Endothelial cell of umbilical vein (primary cell): Measurements from ENCODE around the gene ZNF341. TPM values are rescaled to one million over a fixed set of nuclear protein-coding genes. Genes with fewer than 3 reads are reported as not detected.

Experiments
- BruUV-seq: library from RNA; stranded (reverse); fragments of 400-500 nt; replicated peaks from 2 replicates; lab custom pipeline; 2021; lab: Mats Ljungman, UMichigan
- CTCF ChIA-PET: fragments of 300-600, 350-600 bp; sonication (Branson Sonifier 250); formaldehyde crosslinking; loops from one replicate; lab custom pipeline; 2021; ENCODE audit warnings: antibody characterized with exemption, inconsistent platforms; lab: Charles Lee
- POLR2A ChIA-PET: fragments of 300-600, 350-600 bp; sonication (Branson Sonifier 250); formaldehyde crosslinking; loops from one replicate; lab custom pipeline; 2021; ENCODE audit warnings: antibody characterized with exemption, inconsistent platforms; lab: Charles Lee
- DNase-seq: peaks from one replicate; pipeline ENCODE4 v3.0.0-alpha.2; 2011; ENCODE audit warnings: low read depth, low spot score
- FAIRE-seq: peaks from 2 replicates; lab custom pipeline; 2011; peaks lifted over from hg19 to GRCh38; lab: Jason Lieb, UNC
- H2AFZ ChIP-seq: 2 replicates; pipeline ENCODE4 v1.6.0; 2012; ENCODE audit warnings: low read depth, low read length, control low read depth, inconsistent platforms
- H3K27ac ChIP-seq: 2 replicates; pipeline ENCODE4 v1.5.1; 2011; ENCODE audit warnings: low read depth, mild to moderate bottlenecking, control low read depth, low read length, moderate library complexity; ENCODE audit not compliant: insufficient read depth
- H3K27me3 ChIP-seq, 2 experiments: 2 replicates each; pipeline versions ENCODE4 v1.6.0 to v1.6.1; 2011; ENCODE audit warnings: low read length in 2 of 2, mixed read lengths in 1 of 2; ENCODE audit not compliant: control insufficient read depth in 2 of 2, insufficient read depth in 2 of 2
- H3K36me3 ChIP-seq, 2 experiments: 2 replicates in 1 of 2; 3 replicates in 1 of 2; pipeline ENCODE4 v1.5.1; 2011; ENCODE audit warnings: low read length in 2 of 2, mild to moderate bottlenecking in 1 of 2, moderate library complexity in 1 of 2; ENCODE audit not compliant: control insufficient read depth in 2 of 2, insufficient read depth in 2 of 2; ENCODE audit errors: extremely low read depth in 1 of 2
- H3K4me1 ChIP-seq: 3 replicates; pipeline ENCODE4 v1.5.1; 2011; ENCODE audit warnings: mild to moderate bottlenecking, low read length; ENCODE audit not compliant: control insufficient read depth, insufficient read depth; ENCODE audit errors: extremely low read depth
- H3K4me2 ChIP-seq: 2 replicates; pipeline ENCODE4 v1.6.1; 2011; ENCODE audit warnings: low read length, control low read depth, mixed read lengths; ENCODE audit not compliant: insufficient read depth
- H3K4me3 ChIP-seq, 3 experiments: fragments of 200-600 bp in 1 of 3; sonication (generic), shearing (Covaris generic) in 1 of 3; replicated peaks in 1 of 3; 2 replicates each; pipeline ENCODE4 v1.5.1; 2011 to 2016; ENCODE audit warnings: control low read depth in 3 of 3, low read length in 3 of 3, mild to moderate bottlenecking in 2 of 3, inconsistent platforms in 1 of 3, low read depth in 1 of 3, moderate library complexity in 1 of 3; ENCODE audit not compliant: insufficient read depth in 1 of 3
- H3K79me2 ChIP-seq: 2 replicates; pipeline ENCODE4 v1.6.0; 2012; ENCODE audit warnings: low read length, inconsistent platforms; ENCODE audit not compliant: control insufficient read depth, insufficient read depth
- H3K9ac ChIP-seq: replicated peaks from 2 replicates; pipeline ENCODE3; 2011; ENCODE audit warnings: low read length, control low read depth; ENCODE audit not compliant: insufficient read depth; ENCODE audit errors: extremely low read depth
- H3K9me1 ChIP-seq: replicated peaks from 3 replicates; pipeline ENCODE4 v1.6.0; 2011; ENCODE audit warnings: mild to moderate bottlenecking, low read length; ENCODE audit not compliant: control insufficient read depth, insufficient read depth; ENCODE audit errors: extremely low read depth
- H3K9me3 ChIP-seq: replicated peaks from 2 replicates; pipeline ENCODE4 v1.5.1; 2012; ENCODE audit warnings: low read length, inconsistent platforms; ENCODE audit not compliant: control insufficient read depth, insufficient read depth
- H4K20me1 ChIP-seq: replicated peaks from 2 replicates; pipeline ENCODE3; 2011; ENCODE audit warnings: mild to moderate bottlenecking, low read length; ENCODE audit not compliant: control insufficient read depth, insufficient read depth; ENCODE audit errors: extremely low read depth
- CTCF ChIP-seq, 2 donors: IDR thresholded peaks; 1 replicate in 1 of 2; 2 replicates in 1 of 2; pipeline ENCODE4 v1.5.1; 2011; ENCODE audit warnings: low read length in 2 of 2, mild to moderate bottlenecking in 2 of 2, moderate library complexity in 2 of 2, control low read depth in 1 of 2, inconsistent platforms in 1 of 2, low read depth in 1 of 2; ENCODE audit not compliant: insufficient read depth in 1 of 2; ENCODE audit errors: extremely low read depth in 1 of 2
- EZH2 ChIP-seq: IDR thresholded peaks from 2 replicates; pipeline ENCODE4 v1.6.1; 2012; ENCODE audit warnings: borderline replicate concordance, low read depth, mild to moderate bottlenecking, moderate library complexity, low read length, inconsistent platforms; ENCODE audit not compliant: severe bottlenecking
- FOS ChIP-seq: IDR thresholded peaks from 2 replicates; pipeline ENCODE4 v1.6.1; 2011; ENCODE audit warnings: mild to moderate bottlenecking, low read length, moderate library complexity, borderline replicate concordance; ENCODE audit not compliant: insufficient read depth
- GATA2 ChIP-seq: IDR thresholded peaks from 2 replicates; pipeline ENCODE4 v1.7.0; 2011; ENCODE audit warnings: low read depth, mild to moderate bottlenecking, moderate library complexity, mixed read lengths, low read length; ENCODE audit not compliant: insufficient read length, insufficient read depth
- JUN ChIP-seq: IDR thresholded peaks from 2 replicates; pipeline ENCODE4 v1.6.1; 2011; ENCODE audit warnings: borderline replicate concordance, low read depth; ENCODE audit not compliant: insufficient read length, insufficient read depth
- MAX ChIP-seq: IDR thresholded peaks from 2 replicates; pipeline ENCODE4 v1.6.1; 2011; ENCODE audit not compliant: insufficient read depth, insufficient read length
- MYC ChIP-seq: IDR thresholded peaks from one replicate; pipeline ENCODE4 v1.6.1; 2011; ENCODE audit warnings: mild to moderate bottlenecking, low read depth, low read length
- POLR2A ChIP-seq: IDR thresholded peaks from 2 replicates; pipeline ENCODE4 v1.6.1; 2012; ENCODE audit warnings: low read depth, mild to moderate bottlenecking, control low read depth, low read length
- POLR2AphosphoS5 ChIP-seq: IDR thresholded peaks from 2 replicates; pipeline ENCODE4 v1.6.1; 2012; ENCODE audit warnings: low read depth, mild to moderate bottlenecking, control low read depth, low read length, moderate library complexity; ENCODE audit not compliant: insufficient read depth
- dilution Hi-C: fragments of 300-500 bp; cut with MboI; formaldehyde crosslinking; loops from one replicate; pipeline ENCODE4 v1.15.0; 2019; ENCODE audit warnings: low sequenced_read_pairs; ENCODE audit not compliant: extremely low pct_ligation_motif_present
- intact Hi-C: fragments of 100-400 bp; cut with micrococcal nuclease; formaldehyde crosslinking; loops from one replicate; pipeline ENCODE4 v1.10.0; 2022
- polyA plus RNA-seq, 4 experiments: library from polyadenylated mRNA; depleted of rRNA in 3 of 4; stranded (reverse) in 3 of 4; unstranded in 1 of 4; fragments of >200 nt; gene quantifications; 2 replicates each; pipeline versions ENCODE4 v1.2.1 to v1.2.3, GENCODE V29; 2011 to 2012; ENCODE audit warnings: missing spikeins in 1 of 4
- total RNA-seq: library from RNA; stranded (reverse); gene quantifications from 2 replicates; pipeline ENCODE4 v1.2.3, GENCODE V29; 2021

ZNF341 gene
- total and polyA plus RNA-seq, 2 donors (not counting 3 experiments of a cell fraction or from before 2014, with no cell fraction given) = 4.9 TPM

DNA sequence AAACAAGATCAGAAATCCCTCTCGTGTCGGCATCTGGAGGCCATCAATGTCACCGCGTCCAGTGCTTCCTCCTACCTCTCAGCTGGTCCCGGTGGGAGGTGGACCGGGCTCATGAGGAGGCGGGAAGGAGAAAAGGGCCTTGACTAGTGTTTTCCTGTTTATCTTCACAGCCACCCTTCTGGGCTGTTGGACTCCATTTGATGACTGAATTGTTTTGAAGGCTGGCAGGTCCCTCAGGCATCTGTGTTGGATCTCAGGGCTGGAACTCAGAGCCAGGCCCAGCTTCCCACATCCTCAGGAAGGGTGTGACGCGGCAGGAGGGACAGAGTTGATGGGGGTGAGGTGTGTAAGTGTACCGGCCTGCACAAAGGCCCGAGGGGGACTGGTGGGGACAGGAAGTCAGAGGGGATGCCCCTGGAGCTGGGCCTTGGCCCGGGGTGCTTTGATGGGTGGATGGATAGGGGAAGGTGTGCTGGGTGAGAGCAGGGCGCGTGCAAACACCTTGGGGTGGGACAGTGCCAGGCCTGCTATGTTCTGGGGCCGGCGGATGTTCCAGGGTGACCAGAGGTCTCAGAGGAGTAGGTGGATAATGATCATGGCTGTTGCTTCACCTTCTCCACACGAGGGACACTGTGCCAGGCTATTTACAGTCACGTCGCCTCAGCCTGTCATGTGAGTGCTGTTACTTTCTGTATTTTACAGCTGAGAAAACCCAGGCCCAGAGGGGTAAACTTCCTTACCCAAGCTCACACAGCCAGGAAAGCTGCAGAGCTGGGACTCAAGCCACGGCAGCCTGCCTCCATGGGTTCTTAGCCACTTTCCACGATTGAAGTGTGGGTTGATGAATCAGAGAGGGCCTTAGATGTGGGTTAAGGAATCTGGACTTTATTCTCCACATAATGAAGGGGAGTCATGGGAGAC, 61.5 kb downstream of the ZNF341 start:
- H4K20me1 ChIP-seq = no peaks in the 10 kb centered on the region
- no TSS peak for BruUV-seq
- TF ChIP-seq EZH2 (no peak), GATA2 (peak; percentile 25), POLR2A (peak; percentile 46), POLR2AphosphoS5 (peak; percentile 31)
- no peaks in the 10 kb centered on the region for H3K27me3 ChIP-seq
- H3K27ac ChIP-seq = peak overlapping the region; percentile 33
- DNase-seq (peak; percentile 74), FAIRE-seq (peak; percentile 96)
- H2AFZ ChIP-seq = peak overlapping the region; percentile 67
- H3K4me2 ChIP-seq = peak overlapping the region; percentile 27
- peak overlapping the region; percentile 18 for H3K9ac ChIP-seq
- ChIA-PET POLR2A (no interaction called here), CTCF (interaction anchor here (1.0 to 4.1 kb wide), 24 partner anchors 9 to 275 kb away, joined by 3 to 51 read pairs (median 6); partner anchors contain the start of genes CHMP4B and ZNF341)
- H3K4me1 ChIP-seq = peaks cover 32% of the 10 kb centered on the region
- no peaks in the 10 kb centered on the region for H3K9me3 ChIP-seq
- H3K79me2 ChIP-seq = no peaks in the 10 kb centered on the region
- H3K4me3 ChIP-seq = no peak overlapping the region
- dilution Hi-C loops = no loop called here
- intact Hi-C loops = loop anchor here (1.0 kb wide), 3 partner anchors 18 to 336 kb away; partner anchors contain the start of gene CHMP4B
- no peaks in the 10 kb centered on the region for H3K9me1 ChIP-seq
- H3K36me3 ChIP-seq = no peaks in the 10 kb centered on the region

GRCh38 chr20:33796263-33796906, 64.6 kb downstream of the ZNF341 start:
- intact Hi-C loops (no loop called here), dilution Hi-C loops (no loop called here)
- no peak overlapping the region for H2AFZ ChIP-seq
- no peak overlapping the region for H3K4me3 ChIP-seq
- no peaks in the 10 kb centered on the region for H4K20me1 ChIP-seq
- FAIRE-seq (no peak), DNase-seq (no peak)
- H3K4me2 ChIP-seq = no peak overlapping the region
- peaks cover 12% of the 10 kb centered on the region for H3K4me1 ChIP-seq
- no peaks in the 10 kb centered on the region for H3K79me2 ChIP-seq
- BruUV-seq = no TSS peak
- no peak overlapping the region for H3K27ac ChIP-seq
- no peaks in the 10 kb centered on the region for H3K9me3 ChIP-seq
- POLR2A ChIA-PET = no interaction called here
- CTCF ChIA-PET = no interaction called here
- no peaks in the 10 kb centered on the region for H3K36me3 ChIP-seq
- H3K9me1 ChIP-seq = no peaks in the 10 kb centered on the region
- TF ChIP-seq MAX (no peak), CTCF (IDR thresholded peaks at IDR 0.05; ENCODE audit: extremely low read depth in 1 of 2, insufficient read depth in 1 of 2, low read depth in 1 of 2, low read length in 2 of 2) (no peak), FOS (no peak), GATA2 (no peak), POLR2AphosphoS5 (no peak), POLR2A (no peak), EZH2 (no peak), MYC (no peak), JUN (no peak)
- no peak overlapping the region for H3K9ac ChIP-seq
- H3K27me3 ChIP-seq = no peaks in the 10 kb centered on the region
